GM23338 (cell line): Measurements from ENCODE around the gene PDIA5. TPM values are rescaled to one million over a fixed set of nuclear protein-coding genes. Genes with fewer than 3 reads are reported as not detected.
A peak's percentile ranks its signal among the peaks of the same experiment; 100 is the strongest.

Experiments
- ATAC-seq: fragments of 200-7000 bp; cut with Tn5 transposase; 3 replicates; pipeline ENCODE4 v1.9.1; 2020
- DNase-seq: peaks from one replicate; pipeline ENCODE4 v3.0.0-alpha.2; 2015; ENCODE audit warnings: low spot score
- H2AFZ ChIP-seq: fragments of 200-600 bp; sonication (generic); 2 replicates; pipeline ENCODE4 v1.8.0; 2016; ENCODE audit warnings: antibody characterized with exemption, mild to moderate bottlenecking, moderate library complexity
- H3F3A ChIP-seq: fragments of 200-600 bp; sonication (generic); replicated peaks from 2 replicates; pipeline ENCODE4 v1.8.0; 2017; ENCODE audit warnings: antibody characterized with exemption, mixed run types, low read depth
- H3K27ac ChIP-seq: fragments of 200-600 bp; sonication (generic); 2 replicates; pipeline ENCODE4 v1.6.1; 2016; ENCODE audit warnings: low read depth
- H3K27me3 ChIP-seq: fragments of 200-600 bp; sonication (generic); 2 replicates; pipeline ENCODE4 v1.8.0; 2016; ENCODE audit warnings: mild to moderate bottlenecking, mixed run types, moderate library complexity; ENCODE audit not compliant: insufficient read depth
- H3K36me3 ChIP-seq: fragments of 200-600 bp; sonication (generic); 2 replicates; pipeline ENCODE4 v1.8.0; 2016; ENCODE audit warnings: mild to moderate bottlenecking; ENCODE audit not compliant: insufficient read depth
- H3K4me1 ChIP-seq: fragments of 200-600 bp; sonication (generic); 2 replicates; pipeline ENCODE4 v1.8.0; 2016; ENCODE audit warnings: mild to moderate bottlenecking, moderate library complexity; ENCODE audit not compliant: insufficient read depth
- H3K4me2 ChIP-seq: fragments of 200-600 bp; sonication (generic); 2 replicates; pipeline ENCODE4 v1.7.1; 2017; ENCODE audit warnings: mixed run types
- H3K4me3 ChIP-seq: fragments of 200-600 bp; sonication (generic); 2 replicates; pipeline ENCODE4 v1.6.1; 2016; ENCODE audit warnings: mixed run types
- H3K79me2 ChIP-seq: fragments of 200-600 bp; sonication (generic); replicated peaks from 2 replicates; pipeline ENCODE4 v1.8.0; 2017; ENCODE audit warnings: mild to moderate bottlenecking; ENCODE audit not compliant: insufficient read depth
- H3K9me2 ChIP-seq: fragments of 200-600 bp; sonication (generic); 2 replicates; pipeline ENCODE4 v1.8.0; 2017; ENCODE audit not compliant: insufficient read depth
- H4K20me1 ChIP-seq: fragments of 200-600 bp; sonication (generic); replicated peaks from 2 replicates; pipeline ENCODE4 v1.8.0; 2017; ENCODE audit warnings: mild to moderate bottlenecking; ENCODE audit not compliant: insufficient read depth
- H3K27ac Mint-ChIP-seq: 2 replicates; pipeline ENCODE4 v1.8.0; 2020; ENCODE audit warnings: inconsistent platforms, mild to moderate bottlenecking, moderate library complexity, mixed read lengths
- H3K27me3 Mint-ChIP-seq: 3 replicates; pipeline ENCODE4 v1.8.0; 2022; ENCODE audit warnings: low read depth, mild to moderate bottlenecking, moderate library complexity, mixed read lengths, inconsistent platforms; ENCODE audit not compliant: insufficient read depth, poor library complexity
- H3K36me3 Mint-ChIP-seq: 3 replicates; pipeline ENCODE4 v1.8.0; 2021; ENCODE audit warnings: low read depth, mild to moderate bottlenecking, inconsistent platforms, moderate library complexity, mixed read lengths
- H3K4me1 Mint-ChIP-seq: 3 replicates; pipeline ENCODE4 v1.8.0; 2020; ENCODE audit warnings: mild to moderate bottlenecking, inconsistent platforms, mixed read lengths
- H3K4me3 Mint-ChIP-seq: 3 replicates; pipeline ENCODE4 v1.8.0; 2021; ENCODE audit warnings: moderate library complexity, mild to moderate bottlenecking, inconsistent platforms, mixed read lengths
- H3K9me3 Mint-ChIP-seq: 3 replicates; pipeline ENCODE4 v1.8.0; 2020; ENCODE audit warnings: moderate library complexity, mild to moderate bottlenecking, inconsistent platforms, mixed read lengths
- CREB1 ChIP-seq: fragments of 250-450 bp; sonication (Bioruptor Pico); IDR thresholded peaks from 2 replicates; pipeline ENCODE4 v1.5.0; 2020; ENCODE audit warnings: low read depth, mild to moderate bottlenecking, moderate library complexity
- CTCF ChIP-seq, 2 experiments: fragments of 200-600 bp in 1 of 2; sonication (generic) in 1 of 2; conservative IDR thresholded peaks; 2 replicates each; pipeline versions ENCODE4 v1.5.1 to v1.6.1; 2016 to 2017; ENCODE audit warnings: antibody characterized with exemption in 2 of 2, low read depth in 2 of 2, mild to moderate bottlenecking in 2 of 2, moderate library complexity in 1 of 2
- ETS1 ChIP-seq: IDR thresholded peaks from 2 replicates; pipeline ENCODE4 v1.6.1; 2016; ENCODE audit warnings: antibody characterized with exemption
- EZH2 ChIP-seq: fragments of 200-600 bp; sonication (generic); IDR thresholded peaks from one replicate; pipeline ENCODE4 v1.8.0; 2017; ENCODE audit warnings: antibody characterized with exemption, mild to moderate bottlenecking, low read depth; ENCODE audit not compliant: unreplicated experiment
- EZH2phosphoT487 ChIP-seq: fragments of 200-600 bp; sonication (generic); IDR thresholded peaks from one replicate; pipeline ENCODE4 v1.8.1; 2018; ENCODE audit warnings: antibody characterized with exemption; ENCODE audit not compliant: unreplicated experiment
- JUNB ChIP-seq: IDR thresholded peaks from one replicate; pipeline ENCODE4 v1.6.1; 2016; ENCODE audit warnings: antibody characterized with exemption; ENCODE audit not compliant: unreplicated experiment
- POLR2AphosphoS5 ChIP-seq: IDR thresholded peaks from 2 replicates; pipeline ENCODE4 v1.6.1; 2016; ENCODE audit warnings: antibody characterized with exemption, low read depth
- STAT1 ChIP-seq: IDR thresholded peaks from one replicate; pipeline ENCODE4 v1.6.1; 2016; ENCODE audit warnings: antibody characterized with exemption; ENCODE audit not compliant: unreplicated experiment
- ZNF114 ChIP-seq: fragments of 250-450 bp; sonication (Bioruptor Pico); IDR thresholded peaks from 2 replicates; pipeline ENCODE4 v1.5.0; 2020; ENCODE audit warnings: mild to moderate bottlenecking, moderate library complexity
- ZNF331 ChIP-seq: fragments of 250-450 bp; sonication (Bioruptor Pico); IDR thresholded peaks from 2 replicates; pipeline ENCODE4 v1.5.0; 2020; ENCODE audit warnings: low read depth, mild to moderate bottlenecking, moderate library complexity
- ZNF462 ChIP-seq: fragments of 250-450 bp; sonication (Bioruptor Pico); IDR thresholded peaks from 2 replicates; pipeline ENCODE4 v1.5.0; 2020; ENCODE audit warnings: mild to moderate bottlenecking, moderate library complexity
- polyA plus RNA-seq: library from polyadenylated mRNA; unstranded; fragments of >200 nt; fragmentation: Nextera tagmentation; extraction: Ambion mirVana; gene quantifications from 2 replicates; pipeline ENCODE4 v1.2.1, GENCODE V29; 2016
- total RNA-seq: library from RNA; depleted of rRNA; stranded (reverse); fragments of >200 nt; shearing (Covaris generic); gene quantifications from 2 replicates; pipeline ENCODE4 v1.2.3, GENCODE V29; 2014

The PDIA5 gene
- total and polyA plus RNA-seq, 2 experiments from 2014 or later = 22.9 to 28.1 TPM

- H3K36me3 ChIP-seq = no peaks in the 10 kb centered on the region
These were observed 16.2 kb upstream of the PDIA5 start for GRCh38 chr3:123050666-123051065.

GRCh38 chr3:123053107-123053506, 13.7 kb upstream of the PDIA5 start:
- H2AFZ ChIP-seq = no peak overlapping the region
- Mint-ChIP-seq H3K4me1 (peaks cover 2% of the 10 kb centered on the region; the same call in 2 of the 3 replicates), H3K27ac (no peak overlapping the region), H3K4me3 (no peak overlapping the region), H3K9me3 (no peaks in the 10 kb centered on the region), H3K36me3 (no peaks in the 10 kb centered on the region), H3K27me3 (peaks cover 3% of the 10 kb centered on the region)
- DNase-seq (no peak), ATAC-seq (no peak)
- H3K36me3 ChIP-seq = no peaks in the 10 kb centered on the region
- H3K4me1 ChIP-seq = no peaks in the 10 kb centered on the region
- H3K27ac ChIP-seq = no peak overlapping the region
- peaks cover 3% of the 10 kb centered on the region; the same call in 1 of the 2 replicates for H3K9me2 ChIP-seq
- H4K20me1 ChIP-seq = no peaks in the 10 kb centered on the region; the same call in 1 of the 2 replicates
- no peak overlapping the region for H3K4me2 ChIP-seq
- H3K4me3 ChIP-seq = no peak overlapping the region
- no peaks in the 10 kb centered on the region for H3K27me3 ChIP-seq
- no peaks in the 10 kb centered on the region for H3K79me2 ChIP-seq
- no peaks in the 10 kb centered on the region for H3F3A ChIP-seq
- TF ChIP-seq ZNF462 = no peak
- TF ChIP-seq CREB1 (CRISPR knock-in tag) = no peak
- no peak for TF ChIP-seq EZH2phosphoT487
- no peak for TF ChIP-seq ETS1
- no peak for TF ChIP-seq CTCF (conservative IDR thresholded peaks at IDR 0.05; ENCODE audit: low read depth in 2 of 2)
- TF ChIP-seq POLR2AphosphoS5 = no peak
- no peak for TF ChIP-seq ZNF114 (CRISPR knock-in tag)
- TF ChIP-seq JUNB = no peak
- no peak for TF ChIP-seq STAT1
- TF ChIP-seq EZH2 = no peak

More at GRCh38 chr3:123050666-123051065, 16.2 kb upstream of the PDIA5 start:
- no peak overlapping the region for H3K27ac Mint-ChIP-seq
- Histone ChIP-seq H3K9me2 (peaks cover 3% of the 10 kb centered on the region; the same call in 1 of the 2 replicates), H2AFZ (peak overlapping the region; percentile 97), H3K27ac (no peak overlapping the region), H3K79me2 (no peaks in the 10 kb centered on the region), H3K4me3 (no peak overlapping the region), H3F3A (no peaks in the 10 kb centered on the region; the same call in 1 of the 2 replicates), H3K27me3 (no peaks in the 10 kb centered on the region), H3K4me2 (no peak overlapping the region), H3K4me1 (peaks cover under 1% of the 10 kb centered on the region; the same call in 1 of the 2 replicates), H4K20me1 (no peaks in the 10 kb centered on the region; the same call in 1 of the 2 replicates)
- no peak for TF ChIP-seq ZNF331 (CRISPR knock-in tag)
- TF ChIP-seq EZH2phosphoT487 = no peak
- H3K36me3 Mint-ChIP-seq = no peaks in the 10 kb centered on the region
- H3K4me1 Mint-ChIP-seq = peaks cover 7% of the 10 kb centered on the region
- peaks cover 3% of the 10 kb centered on the region for H3K27me3 Mint-ChIP-seq
- no peak overlapping the region for H3K4me3 Mint-ChIP-seq
- ATAC-seq (no peak), DNase-seq (no peak)
- H3K9me3 Mint-ChIP-seq = no peaks in the 10 kb centered on the region
